ENCODE data around the gene PTOV1.

Gene PTOV1

GRCh38 chr19:49906879-49907564, 56.1 kb downstream of the PTOV1 start:
- no peak overlapping the region for H3K4me3 ChIP-seq (ENCODE audit: low read depth, low read length)
- no peak for TF ChIP-seq CTCF (IDR thresholded peaks at IDR 0.05; ENCODE audit: borderline replicate concordance, insufficient read depth, low read depth, low read length)

- H3K4me3 ChIP-seq (ENCODE audit: low read depth, low read length) = no peak overlapping the region
- no peak for TF ChIP-seq CTCF (IDR thresholded peaks at IDR 0.05; ENCODE audit: borderline replicate concordance, insufficient read depth, low read depth, low read length)
These were observed 56.9 kb downstream of the PTOV1 start for GRCh38 chr19:49907745-49908446.

- TF ChIP-seq CTCF (IDR thresholded peaks at IDR 0.05; ENCODE audit: borderline replicate concordance, insufficient read depth, low read depth, low read length) = no peak
- H3K4me3 ChIP-seq (ENCODE audit: low read depth, low read length) = no peak overlapping the region
These were observed 57.8 kb downstream of the PTOV1 start for GRCh38 chr19:49908480-49909420.

- no peak overlapping the region for H3K4me3 ChIP-seq (ENCODE audit: low read depth, low read length)
- no peak for TF ChIP-seq CTCF (IDR thresholded peaks at IDR 0.05; ENCODE audit: borderline replicate concordance, insufficient read depth, low read depth, low read length)
These were observed 59.2 kb downstream of the PTOV1 start for GRCh38 chr19:49910179-49910578.

Measured in GM12875 (cell line).